H1 (cell line): ENCODE measurements around the gene CCDC28B. TPM values are rescaled to one million over a fixed set of nuclear protein-coding genes. Genes with fewer than 3 reads are reported as not detected.

Source experiments
- CTCF ChIA-PET: fragments of 300-600 bp; sonication (Branson Sonifier 250); formaldehyde crosslinking; loops from one replicate; lab custom pipeline; 2021; ENCODE audit not compliant: partially characterized antibody; lab: Charles Lee
- POLR2A ChIA-PET: fragments of 300-600 bp; sonication (Branson Sonifier 250); formaldehyde crosslinking; loops from one replicate; lab custom pipeline; 2021; ENCODE audit warnings: inconsistent platforms; ENCODE audit not compliant: partially characterized antibody; lab: Charles Lee
- DNase-seq, 2 experiments: peaks; one replicate each; pipeline versions ENCODE4 v3.0.0 to v3.0.0-alpha.2; 2010 to 2022; ENCODE audit warnings: low spot score in 2 of 2, low read depth in 1 of 2, mixed read lengths in 1 of 2
- FAIRE-seq: peaks from 2 replicates; lab custom pipeline; 2011; peaks lifted over from hg19 to GRCh38; lab: Jason Lieb, UNC
- H2AFZ ChIP-seq: 2 replicates; pipeline ENCODE4 v1.8.1; 2012; ENCODE audit warnings: low read length, inconsistent platforms
- H2AK5ac ChIP-seq: 2 replicates; pipeline ENCODE4 v1.6.1; 2013; ENCODE audit warnings: low read depth, low read length
- H2BK120ac ChIP-seq: replicated peaks from 2 replicates; pipeline ENCODE3; 2013; ENCODE audit warnings: low read depth, low read length, inconsistent platforms
- H2BK12ac ChIP-seq: 2 replicates; pipeline ENCODE4 v1.6.1; 2013; ENCODE audit warnings: low read depth, low read length
- H2BK15ac ChIP-seq: 2 replicates; pipeline ENCODE4 v1.6.1; 2013; ENCODE audit warnings: low read length
- H2BK20ac ChIP-seq: 2 replicates; pipeline ENCODE4 v1.6.1; 2013; ENCODE audit warnings: low read length
- H2BK5ac ChIP-seq: 2 replicates; pipeline ENCODE4 v1.6.1; 2013; ENCODE audit warnings: low read depth, low read length
- H3K14ac ChIP-seq: 2 replicates; pipeline ENCODE4 v1.6.1; 2013; ENCODE audit warnings: inconsistent platforms; ENCODE audit not compliant: insufficient read length
- H3K18ac ChIP-seq: 2 replicates; pipeline ENCODE4 v1.6.1; 2013; ENCODE audit warnings: low read length; ENCODE audit errors: extremely low read depth
- H3K23ac ChIP-seq: 2 replicates; pipeline ENCODE4 v1.6.1; 2013; ENCODE audit warnings: inconsistent platforms; ENCODE audit not compliant: insufficient read length
- H3K23me2 ChIP-seq: 2 replicates; pipeline ENCODE4 v1.6.1; 2013; ENCODE audit warnings: low read depth, low read length
- H3K27ac ChIP-seq: 2 replicates; pipeline ENCODE4 v1.6.1; 2011; ENCODE audit warnings: low read depth, low read length, inconsistent platforms
- H3K27me3 ChIP-seq, 4 experiments: replicated peaks in 1 of 4; 1 replicate in 1 of 4; 2 replicates in 3 of 4; pipeline versions ENCODE4 v1.6.1 to v1.8.1; 2011 to 2013; ENCODE audit warnings: low read length in 3 of 4, mild to moderate bottlenecking in 3 of 4, inconsistent platforms in 2 of 4, mixed read lengths in 2 of 4, moderate library complexity in 1 of 4; ENCODE audit not compliant: control insufficient read depth in 3 of 4, insufficient read depth in 3 of 4; ENCODE audit errors: extremely low read depth in 1 of 4
- H3K36me3 ChIP-seq, 4 experiments: 2 replicates each; pipeline versions ENCODE4 v1.6.1 to v1.8.1; 2011 to 2013; ENCODE audit warnings: mild to moderate bottlenecking in 4 of 4, low read length in 3 of 4, moderate library complexity in 2 of 4, control low read depth in 1 of 4, inconsistent platforms in 1 of 4; ENCODE audit not compliant: insufficient read depth in 4 of 4, control insufficient read depth in 2 of 4
- H3K4ac ChIP-seq: replicated peaks from 2 replicates; pipeline ENCODE3; 2013; ENCODE audit warnings: low read length, low read depth, mixed read lengths, inconsistent platforms; ENCODE audit not compliant: insufficient read length
- H3K4me1 ChIP-seq, 4 experiments: replicated peaks in 1 of 4; 1 replicate in 1 of 4; 2 replicates in 3 of 4; pipeline versions ENCODE4 v1.6.1 to v1.8.1; 2011 to 2013; ENCODE audit warnings: low read length in 3 of 4, inconsistent platforms in 2 of 4, mixed read lengths in 1 of 4; ENCODE audit not compliant: insufficient read depth in 4 of 4, control insufficient read depth in 3 of 4
- H3K4me2 ChIP-seq, 2 experiments: 2 replicates each; pipeline versions ENCODE4 v1.6.1 to v1.8.1; 2011 to 2013; ENCODE audit warnings: low read depth in 2 of 2, low read length in 2 of 2, control low read depth in 1 of 2, inconsistent platforms in 1 of 2, mild to moderate bottlenecking in 1 of 2; ENCODE audit not compliant: insufficient read depth in 1 of 2
- H3K4me3 ChIP-seq, 4 experiments: fragments of 200-600, 300-600 bp in 1 of 4; sonication (generic), shearing (Covaris generic), sonication (Bioruptor Twin) in 1 of 4; 2 replicates each; pipeline versions ENCODE4 v1.5.1 to v1.8.1; 2011 to 2016; ENCODE audit warnings: low read length in 4 of 4, low read depth in 3 of 4, control low read depth in 2 of 4, inconsistent platforms in 2 of 4, mild to moderate bottlenecking in 2 of 4, mixed read lengths in 1 of 4, moderate library complexity in 1 of 4; ENCODE audit not compliant: insufficient read depth in 2 of 4; ENCODE audit errors: extremely low read depth in 1 of 4
- H3K56ac ChIP-seq: replicated peaks from 2 replicates; pipeline ENCODE3; 2013; ENCODE audit warnings: low read depth, mild to moderate bottlenecking, mixed read lengths, low read length, inconsistent platforms; ENCODE audit not compliant: insufficient read length
- H3K79me1 ChIP-seq: 2 replicates; pipeline ENCODE4 v1.6.1; 2013; ENCODE audit warnings: low read depth, low read length, control low read depth
- H3K79me2 ChIP-seq, 2 experiments: 2 replicates each; pipeline versions ENCODE4 v1.6.1 to v1.8.1; 2012 to 2013; ENCODE audit warnings: low read length in 2 of 2, mild to moderate bottlenecking in 2 of 2, inconsistent platforms in 1 of 2; ENCODE audit not compliant: insufficient read depth in 2 of 2, control insufficient read depth in 1 of 2
- H3K9ac ChIP-seq, 4 experiments: replicated peaks in 1 of 4; 1 replicate in 1 of 4; 2 replicates in 3 of 4; pipeline versions ENCODE4 v1.6.1 to v1.8.1; 2011 to 2013; ENCODE audit warnings: low read depth in 3 of 4, low read length in 3 of 4, control low read depth in 2 of 4, mild to moderate bottlenecking in 2 of 4, moderate library complexity in 2 of 4, inconsistent platforms in 1 of 4; ENCODE audit errors: extremely low read depth in 1 of 4
- H3K9me3 ChIP-seq, 2 experiments: 2 replicates each; pipeline versions ENCODE4 v1.6.1 to v1.8.1; 2012 to 2013; ENCODE audit warnings: mild to moderate bottlenecking in 2 of 2, moderate library complexity in 2 of 2, control low read depth in 1 of 2, inconsistent platforms in 1 of 2, low read depth in 1 of 2, low read length in 1 of 2, mixed read lengths in 1 of 2; ENCODE audit not compliant: insufficient read depth in 2 of 2
- H4K20me1 ChIP-seq, 2 experiments: replicated peaks in 1 of 2; 2 replicates each; pipeline versions ENCODE3 to v1.8.1; 2011 to 2013; ENCODE audit warnings: inconsistent platforms in 2 of 2, low read length in 2 of 2, mild to moderate bottlenecking in 1 of 2; ENCODE audit not compliant: insufficient read depth in 2 of 2, control insufficient read depth in 1 of 2
- H4K5ac ChIP-seq: 2 replicates; pipeline ENCODE4 v1.6.1; 2013; ENCODE audit warnings: low read length, low read depth, mixed read lengths, inconsistent platforms; ENCODE audit not compliant: insufficient read length
- H4K8ac ChIP-seq: 2 replicates; pipeline ENCODE4 v1.8.0; 2013; ENCODE audit warnings: mild to moderate bottlenecking, moderate library complexity, low read length, inconsistent platforms; ENCODE audit not compliant: insufficient read depth; ENCODE audit errors: extremely low read depth
- H4K91ac ChIP-seq: replicated peaks from 2 replicates; pipeline ENCODE3; 2013; ENCODE audit warnings: low read length, mixed read lengths, inconsistent platforms; ENCODE audit not compliant: insufficient read length
- CBX5 ChIP-seq: fragments of 300-800, 300-1000 bp; sonication (generic); IDR thresholded peaks from 2 replicates; pipeline ENCODE4 v1.7.1; 2016; ENCODE audit warnings: antibody characterized with exemption, low read length, low read depth
- CHD2 ChIP-seq: IDR thresholded peaks from 2 replicates; pipeline ENCODE4 v1.6.1; 2012; ENCODE audit warnings: low read length, improper control_type of control experiment
- E2F6 ChIP-seq: IDR thresholded peaks from 2 replicates; pipeline ENCODE4 v1.6.1; 2012; ENCODE audit warnings: inconsistent platforms
- GTF2F1 ChIP-seq: IDR thresholded peaks from 2 replicates; pipeline ENCODE4 v1.6.1; 2012; ENCODE audit warnings: low read depth, low read length, improper control_type of control experiment, borderline replicate concordance
- KDM5A ChIP-seq: fragments of 200-600 bp; IDR thresholded peaks from 2 replicates; pipeline ENCODE4 v1.7.1; 2012; ENCODE audit warnings: mild to moderate bottlenecking, low read length, inconsistent platforms, mixed read lengths
- MAFK ChIP-seq: IDR thresholded peaks from 2 replicates; pipeline ENCODE4 v1.6.1; 2012; ENCODE audit warnings: low read depth, mild to moderate bottlenecking, improper control_type of control experiment, low read length
- POLR2A ChIP-seq, 2 experiments: IDR thresholded peaks; 1 replicate in 1 of 2; 2 replicates in 1 of 2; pipeline ENCODE4 v1.6.1; 2011; ENCODE audit warnings: low read depth in 2 of 2, low read length in 2 of 2, mild to moderate bottlenecking in 2 of 2; ENCODE audit errors: control extremely low read depth in 1 of 2
- POLR2AphosphoS5 ChIP-seq: IDR thresholded peaks from 2 replicates; pipeline ENCODE4 v1.6.1; 2011; ENCODE audit warnings: low read depth, low read length
- RNF2 ChIP-seq: fragments of 200-900, 300-1000 bp; sonication (generic); IDR thresholded peaks from 2 replicates; pipeline ENCODE4 v1.7.1; 2016; ENCODE audit warnings: borderline replicate concordance, low read depth, mild to moderate bottlenecking, antibody characterized with exemption, low read length; ENCODE audit not compliant: poor library complexity, severe bottlenecking; ENCODE audit errors: missing control alignments
- TAF1 ChIP-seq: IDR thresholded peaks from 2 replicates; pipeline ENCODE4 v1.6.1; 2011; ENCODE audit warnings: mild to moderate bottlenecking, low read depth, low read length
- YY1 ChIP-seq: IDR thresholded peaks from 2 replicates; pipeline ENCODE4 v1.6.1; 2011; ENCODE audit warnings: low read depth, mild to moderate bottlenecking, low read length
- ZNF274 ChIP-seq: IDR thresholded peaks from 2 replicates; pipeline ENCODE4 v1.7.0; 2012; ENCODE audit warnings: low read length, borderline replicate concordance; ENCODE audit errors: extremely low read depth
- whole genome bisulfite sequencing, 2 experiments: shearing (Covaris generic) in 1 of 2; methylation state at CpG; one replicate each; pipeline versions ENCODE4 v1.1.6 to v1.1.7; 2013 to 2015; ENCODE audit warnings: low lambda C conversion rate in 2 of 2, mixed read lengths in 2 of 2, inconsistent platforms in 1 of 2, low coverage in 1 of 2, missing lambda C conversion rate in 1 of 2; ENCODE audit not compliant: insufficient replicate concordance in 2 of 2, insufficient coverage in 1 of 2, insufficient read length in 1 of 2; ENCODE audit errors: extremely low coverage in 1 of 2, missing lambda C conversion rate in 1 of 2; 5-methylcytosine and 5-hydroxymethylcytosine counted together
- polyA plus RNA-seq, 7 experiments: library from polyadenylated mRNA; depleted of rRNA in 3 of 7; stranded (reverse) in 5 of 7; unstranded in 2 of 7; fragments of >200 nt in 5 of 7; fragments of 200-250 nt in 2 of 7; gene quantifications; 1 replicate in 5 of 7; 2 replicates in 1 of 7; 4 replicates in 1 of 7; pipeline versions ENCODE4 v1.2.1 to v1.2.3, GENCODE V29; 2011 to 2013; ENCODE audit warnings: missing spikeins in 2 of 7, mixed read lengths in 2 of 7
- total RNA-seq: library from RNA; stranded (reverse); fragmentation: NEBNext Ultra II Directional; extraction: Animal tissue kit (Norgen Biotek cat#: 25700); gene quantifications from 2 replicates; pipeline ENCODE4 v1.2.1, GENCODE V29; 2021

CCDC28B gene
- total and polyA plus RNA-seq, 2 of the 8 experiments (the other 6 are each of a cell fraction or from before 2014, with no cell fraction given) = 16.7 to 17.1 TPM

DNA sequence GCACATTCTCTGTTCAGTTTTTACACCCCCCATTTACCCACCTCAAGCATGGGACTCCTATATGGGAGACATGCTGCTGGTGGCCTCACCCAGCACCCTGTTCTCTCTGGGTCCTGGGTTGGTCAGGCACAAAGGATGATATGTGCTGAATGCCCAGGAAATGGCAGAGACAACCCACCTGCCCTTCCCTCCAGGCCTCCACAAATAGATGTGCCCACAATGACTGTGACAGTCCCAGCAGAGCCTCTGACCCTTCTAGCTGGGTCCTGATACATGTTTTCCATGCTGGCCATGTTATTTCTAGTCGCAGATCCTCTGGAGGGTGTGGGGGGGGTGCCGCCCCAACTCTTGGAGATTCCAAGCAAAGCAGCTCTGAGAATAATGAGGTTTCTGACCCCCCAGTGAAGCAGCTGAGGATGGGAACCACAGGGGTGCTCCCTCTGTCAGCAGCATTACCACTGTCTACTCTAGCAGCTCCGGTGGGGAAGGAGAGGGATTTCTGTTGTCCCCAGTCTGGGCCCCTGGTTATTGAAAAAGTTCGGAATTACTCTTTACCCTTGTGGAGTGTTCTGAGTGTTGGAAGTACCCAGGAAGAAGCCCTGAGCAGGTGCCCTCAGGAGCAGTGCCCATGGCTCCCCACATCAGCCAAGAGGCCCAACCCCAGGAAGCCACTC is 1.2 kb upstream of the CCDC28B start:
- H3K27ac ChIP-seq = no peak overlapping the region
- FAIRE-seq = no peak
- 71% methylated on average over 4 of the region's 4 CpGs; no CpG with 5 or more reads in 1 of the 2 experiments for WGBS, 2 experiments
- no peak for TF ChIP-seq RNF2
- no peak for TF ChIP-seq YY1
- TF ChIP-seq MAFK = no peak
- TF ChIP-seq CHD2 = no peak
- no peak for TF ChIP-seq KDM5A
- TF ChIP-seq E2F6 = no peak
- TF ChIP-seq TAF1 = no peak
- TF ChIP-seq POLR2A (IDR thresholded peaks at IDR 0.05; ENCODE audit: control extremely low read depth in 1 of 2, low read depth in 2 of 2, low read length in 2 of 2) = peak in 1 of 2 experiments; percentile 20; a peak in 1 of 3 replicates
- no peak for TF ChIP-seq GTF2F1
- TF ChIP-seq CBX5 = no peak
- no peak for TF ChIP-seq ZNF274
- 0 out of 2 replicates have a peak, but pooled peaks have one; percentile 34 for TF ChIP-seq POLR2AphosphoS5

More for the DNA sequence above, 1.2 kb upstream of the CCDC28B start:
- DNase-seq = no peak
- Histone ChIP-seq H3K18ac (no peak overlapping the region; the same call in 1 of the 2 replicates), H2AK5ac (no peak overlapping the region), H4K91ac (no peak overlapping the region), H2AFZ (no peak overlapping the region), H2BK20ac (no peak overlapping the region), H3K23me2 (peaks cover 9% of the 10 kb centered on the region; the same call in 1 of the 2 replicates), H2BK12ac (peak overlapping the region; percentile 80; the same call in 1 of the 2 replicates), H3K9ac (no peak overlapping the region), H3K56ac (no peak overlapping the region), H3K9me3 (no peaks in the 10 kb centered on the region), H3K36me3 (peaks cover 18 to 35% (median 26%) of the 10 kb centered on the region in 4 experiments; a peak in 7 of 8 replicates), H3K27me3 (peaks cover 0 to 3% (median 0%) of the 10 kb centered on the region in 4 experiments; a peak in 2 of 7 replicates), H4K20me1 (peaks cover 4 to 5% of the 10 kb centered on the region in 2 experiments), H2BK5ac (peak overlapping the region; percentile 53), H3K14ac (no peak overlapping the region), H3K23ac (no peak overlapping the region), H3K79me2 (no peaks in the 10 kb centered on the region), H3K4me2 (peak overlapping the region; percentile 76 to 92; a peak in 3 of 4 replicates), H2BK15ac (no peak overlapping the region), H2BK120ac (no peak overlapping the region), H3K4me3 (peak overlapping the region in 2 of 4 experiments; percentile 29 to 67; a peak in 4 of 8 replicates), H4K5ac (no peak overlapping the region), H3K79me1 (0 out of 2 replicates have a peak, but pooled peaks cover 3% of the 10 kb centered on the region), H3K4me1 (peaks cover 13 to 28% (median 18%) of the 10 kb centered on the region in 4 experiments), H3K4ac (no peak overlapping the region), H4K8ac (no peak overlapping the region)
- CTCF ChIA-PET = interaction anchor here (0.8 to 4.2 kb wide), 5 partner anchors 12 to 49 kb away, joined by 3 to 25 read pairs (median 4); no protein-coding TSS in a partner anchor
- POLR2A ChIA-PET = interaction anchor here (0.5 to 21.3 kb wide), 21 partner anchors 10 to 172 kb away, joined by 3 to 332 read pairs (median 7); partner anchors contain the start of genes DCDC2B, FAM229A, HDAC1 and IQCC
